ENCODE measurements around the gene MYRF.
A peak's percentile ranks its signal among the peaks of the same experiment; 100 is the strongest.

MYRF gene

DNA sequence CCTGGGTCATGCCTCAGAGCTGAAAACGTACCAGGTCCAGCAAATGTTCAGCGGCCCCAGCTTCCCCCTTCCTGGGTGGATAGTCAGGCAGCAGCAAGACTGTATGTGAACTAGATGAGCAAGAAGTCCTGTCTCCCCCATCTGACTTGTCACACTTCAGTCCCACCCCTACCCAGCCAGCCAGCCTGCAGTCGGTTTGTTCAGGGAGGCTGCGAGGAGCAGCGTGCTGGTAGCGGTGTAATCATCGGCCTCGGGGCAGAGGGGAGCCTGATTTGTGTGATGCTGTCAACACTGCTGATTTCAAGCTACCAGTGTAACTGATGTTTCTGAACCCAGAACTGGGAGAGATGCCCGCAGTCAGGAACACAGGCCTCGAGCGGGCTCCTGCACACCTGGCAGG lies 30.4 kb downstream of the MYRF start:
- no peak overlapping the region for H3K4me3 ChIP-seq (replicated peaks in 1 of 2; ENCODE audit: low read depth in 2 of 2, low read length in 2 of 2)
- no peak for DNase-seq (ENCODE audit: low read depth in 2 of 2)
- TF ChIP-seq, protein P1, sequence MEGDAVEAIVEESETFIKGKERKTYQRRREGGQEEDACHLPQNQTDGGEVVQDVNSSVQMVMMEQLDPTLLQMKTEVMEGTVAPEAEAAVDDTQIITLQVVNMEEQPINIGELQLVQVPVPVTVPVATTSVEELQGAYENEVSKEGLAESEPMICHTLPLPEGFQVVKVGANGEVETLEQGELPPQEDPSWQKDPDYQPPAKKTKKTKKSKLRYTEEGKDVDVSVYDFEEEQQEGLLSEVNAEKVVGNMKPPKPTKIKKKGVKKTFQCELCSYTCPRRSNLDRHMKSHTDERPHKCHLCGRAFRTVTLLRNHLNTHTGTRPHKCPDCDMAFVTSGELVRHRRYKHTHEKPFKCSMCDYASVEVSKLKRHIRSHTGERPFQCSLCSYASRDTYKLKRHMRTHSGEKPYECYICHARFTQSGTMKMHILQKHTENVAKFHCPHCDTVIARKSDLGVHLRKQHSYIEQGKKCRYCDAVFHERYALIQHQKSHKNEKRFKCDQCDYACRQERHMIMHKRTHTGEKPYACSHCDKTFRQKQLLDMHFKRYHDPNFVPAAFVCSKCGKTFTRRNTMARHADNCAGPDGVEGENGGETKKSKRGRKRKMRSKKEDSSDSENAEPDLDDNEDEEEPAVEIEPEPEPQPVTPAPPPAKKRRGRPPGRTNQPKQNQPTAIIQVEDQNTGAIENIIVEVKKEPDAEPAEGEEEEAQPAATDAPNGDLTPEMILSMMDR (IDR thresholded peaks at IDR 0.05; ENCODE audit: low read depth, low read length), result no peak

DNA sequence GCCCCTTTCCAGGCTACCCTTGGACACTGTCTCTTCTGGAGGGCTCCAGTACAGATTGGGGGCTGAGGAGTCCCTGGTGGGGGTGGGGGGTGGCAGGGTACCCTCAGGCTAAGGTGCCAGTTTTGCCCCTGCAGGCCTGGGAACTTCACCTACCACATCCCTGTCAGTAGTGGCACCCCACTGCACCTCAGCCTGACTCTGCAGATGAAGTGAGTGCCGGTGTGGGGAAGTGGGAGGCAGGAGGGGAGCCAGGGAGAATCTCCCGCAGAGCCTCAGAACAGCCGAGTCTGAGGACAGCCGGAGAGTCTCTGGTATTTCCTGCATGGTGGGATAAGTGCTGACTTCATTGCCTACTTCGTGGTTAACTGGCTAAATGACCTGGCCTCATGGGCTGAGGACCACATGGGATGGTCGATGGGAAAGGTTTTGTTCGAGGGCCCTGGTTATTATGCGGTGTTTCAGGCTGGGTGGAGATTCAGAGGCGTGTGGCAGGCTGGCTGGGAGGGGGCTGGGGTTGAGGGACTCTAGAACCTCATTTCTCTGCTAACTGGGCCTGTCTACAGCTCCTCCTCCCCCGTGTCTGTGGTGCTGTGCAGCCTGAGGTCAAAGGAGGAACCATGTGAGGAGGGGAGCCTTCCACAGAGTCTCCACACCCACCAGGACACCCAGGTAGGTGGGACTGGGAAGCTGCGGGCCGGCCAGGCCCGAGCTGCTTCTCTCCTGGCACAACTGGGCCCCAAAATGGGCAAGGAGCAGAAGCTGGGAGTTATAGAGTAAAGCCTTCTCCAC lies 31.5 kb downstream of the MYRF start:
- no peak overlapping the region for H3K4me3 ChIP-seq (replicated peaks in 1 of 2; ENCODE audit: low read depth in 2 of 2, low read length in 2 of 2)
- peak; percentile 41 for DNase-seq (ENCODE audit: low read depth in 2 of 2)
- TF ChIP-seq, protein P1 (IDR thresholded peaks at IDR 0.05; ENCODE audit: low read depth, low read length), result no peak

DNA sequence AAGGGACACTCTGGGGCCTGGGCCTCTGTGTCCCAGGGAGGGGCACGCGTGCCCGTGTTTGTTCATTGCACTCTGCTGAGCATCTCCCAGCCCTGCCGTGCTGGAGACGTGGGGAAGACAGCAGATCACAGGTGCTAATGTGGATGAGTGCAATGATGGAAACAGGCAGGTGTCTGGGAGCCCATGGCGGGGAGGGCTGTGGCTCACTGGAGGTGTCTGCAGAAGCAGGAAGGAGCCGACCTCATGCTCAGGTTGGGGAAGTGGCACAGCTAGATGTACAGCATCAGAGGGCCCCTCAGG lies 32.0 kb downstream of the MYRF start:
- TF ChIP-seq, protein P1 (IDR thresholded peaks at IDR 0.05; ENCODE audit: low read depth, low read length), result no peak
- no peak overlapping the region for H3K4me3 ChIP-seq (replicated peaks in 1 of 2; ENCODE audit: low read depth in 2 of 2, low read length in 2 of 2)
- DNase-seq (ENCODE audit: low read depth in 2 of 2), result no peak

DNA sequence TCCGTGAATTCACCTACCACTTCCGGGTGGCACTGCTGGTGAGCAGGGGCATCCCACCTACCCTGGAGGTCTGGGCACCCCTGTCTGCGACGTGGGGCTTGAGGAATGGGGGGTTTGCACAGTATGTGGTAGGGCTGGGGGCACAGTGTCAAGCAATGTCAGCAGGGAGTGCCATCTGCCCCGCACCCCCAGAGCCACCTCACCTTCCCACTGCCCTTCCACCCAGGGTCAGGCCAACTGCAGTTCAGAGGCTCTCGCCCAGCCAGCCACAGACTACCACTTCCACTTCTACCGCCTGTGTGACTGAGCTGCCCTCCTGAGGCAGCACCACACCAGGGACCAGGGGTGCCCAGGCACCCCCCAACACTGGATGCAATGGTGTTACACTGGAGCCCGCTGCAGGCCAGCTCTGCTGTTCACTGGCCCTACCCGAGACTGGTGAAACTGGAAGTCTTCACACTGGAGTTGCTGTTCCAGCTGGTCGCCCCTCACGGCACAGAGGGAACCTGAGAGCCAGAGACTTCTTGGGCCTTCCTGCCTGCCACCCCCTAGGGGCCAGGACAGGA lies 33.5 kb downstream of the MYRF start:
- DNase-seq (ENCODE audit: low read depth in 2 of 2), result no peak
- TF ChIP-seq, protein P1 (IDR thresholded peaks at IDR 0.05; ENCODE audit: low read depth, low read length), result no peak
- no peak overlapping the region for H3K4me3 ChIP-seq (replicated peaks in 1 of 2; ENCODE audit: low read depth in 2 of 2, low read length in 2 of 2)

DNA sequence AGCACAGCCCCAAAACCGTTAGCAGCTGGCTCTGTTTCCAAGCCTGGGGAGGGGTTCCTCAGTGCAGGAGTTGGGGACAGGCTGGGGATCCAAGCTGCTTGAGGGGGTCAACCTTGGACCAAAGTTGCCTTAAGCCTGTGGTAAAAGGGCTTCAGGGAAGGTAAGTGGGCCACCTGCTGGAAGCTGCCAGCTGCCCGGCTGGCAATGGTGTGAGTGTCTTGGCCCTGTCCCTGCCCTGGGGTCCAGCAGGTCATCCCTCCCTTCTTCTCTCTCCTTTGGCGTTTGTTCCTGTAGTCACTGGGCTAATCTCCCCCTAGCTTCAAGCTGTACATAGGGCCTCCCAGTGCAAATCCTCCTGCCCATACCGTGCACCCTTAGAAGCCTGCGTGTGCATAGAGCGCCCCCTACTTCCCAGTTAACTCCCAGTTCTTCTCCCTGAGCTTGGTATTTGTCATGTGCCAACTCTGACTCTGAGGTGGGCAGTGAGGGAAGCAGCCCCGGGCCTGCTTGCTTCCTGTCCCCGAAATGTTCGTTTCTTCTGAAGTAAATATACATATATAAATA lies 35.6 kb downstream of the MYRF start:
- H3K4me3 ChIP-seq (replicated peaks in 1 of 2; ENCODE audit: low read depth in 2 of 2, low read length in 2 of 2), result no peak overlapping the region
- DNase-seq (ENCODE audit: low read depth in 2 of 2), result peak; percentile 68 to 81
- TF ChIP-seq, protein P1 (IDR thresholded peaks at IDR 0.05; ENCODE audit: low read depth, low read length), result peak; percentile 64

DNA sequence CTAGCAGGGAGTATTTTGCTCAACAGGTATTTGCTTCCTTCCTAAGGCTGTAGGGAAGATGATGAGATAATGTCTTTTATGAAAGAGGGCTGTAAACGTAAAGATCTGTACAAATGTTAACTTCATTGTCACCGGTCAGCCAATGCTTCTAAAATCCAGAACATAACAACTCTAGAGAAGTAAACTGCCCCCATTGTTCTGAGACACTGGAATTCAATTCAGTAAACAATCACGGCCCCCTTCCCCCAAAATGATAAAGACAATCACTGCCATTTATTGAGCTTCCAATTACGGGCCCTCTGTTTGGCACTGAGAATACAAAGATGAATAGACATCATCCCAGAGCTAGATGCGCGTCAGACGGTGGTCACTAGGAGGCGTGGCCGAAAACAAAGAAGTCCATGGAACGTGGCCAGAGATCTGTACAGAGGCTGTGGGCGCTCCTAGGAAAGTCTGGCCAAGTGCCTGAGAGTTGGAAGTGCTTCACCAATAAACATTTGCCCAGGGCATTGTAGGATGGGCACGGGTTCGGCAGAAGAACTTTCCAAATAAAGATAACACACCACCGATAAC lies 39.4 kb downstream of the MYRF start:
- peak overlapping the region; percentile 87 to 93 for H3K4me3 ChIP-seq (replicated peaks in 1 of 2; ENCODE audit: low read depth in 2 of 2, low read length in 2 of 2)
- peak; percentile 95 to 96 for DNase-seq (ENCODE audit: low read depth in 2 of 2)
- TF ChIP-seq, protein P1 (IDR thresholded peaks at IDR 0.05; ENCODE audit: low read depth, low read length), result no peak
